GM23338 (cell line): ENCODE measurements around the gene GPRIN1. TPM values are rescaled to one million over a fixed set of nuclear protein-coding genes. Genes with fewer than 3 reads are reported as not detected.

Experiments
- ATAC-seq: fragments of 200-7000 bp; cut with Tn5 transposase; 3 replicates; pipeline ENCODE4 v1.9.1; 2020
- DNase-seq: peaks from one replicate; pipeline ENCODE4 v3.0.0-alpha.2; 2015; ENCODE audit warnings: low spot score
- H2AFZ ChIP-seq: fragments of 200-600 bp; sonication (generic); 2 replicates; pipeline ENCODE4 v1.8.0; 2016; ENCODE audit warnings: antibody characterized with exemption, mild to moderate bottlenecking, moderate library complexity
- H3F3A ChIP-seq: fragments of 200-600 bp; sonication (generic); replicated peaks from 2 replicates; pipeline ENCODE4 v1.8.0; 2017; ENCODE audit warnings: antibody characterized with exemption, mixed run types, low read depth
- H3K27ac ChIP-seq: fragments of 200-600 bp; sonication (generic); 2 replicates; pipeline ENCODE4 v1.6.1; 2016; ENCODE audit warnings: low read depth
- H3K27me3 ChIP-seq: fragments of 200-600 bp; sonication (generic); 2 replicates; pipeline ENCODE4 v1.8.0; 2016; ENCODE audit warnings: mild to moderate bottlenecking, mixed run types, moderate library complexity; ENCODE audit not compliant: insufficient read depth
- H3K36me3 ChIP-seq: fragments of 200-600 bp; sonication (generic); 2 replicates; pipeline ENCODE4 v1.8.0; 2016; ENCODE audit warnings: mild to moderate bottlenecking; ENCODE audit not compliant: insufficient read depth
- H3K4me1 ChIP-seq: fragments of 200-600 bp; sonication (generic); 2 replicates; pipeline ENCODE4 v1.8.0; 2016; ENCODE audit warnings: mild to moderate bottlenecking, moderate library complexity; ENCODE audit not compliant: insufficient read depth
- H3K4me2 ChIP-seq: fragments of 200-600 bp; sonication (generic); 2 replicates; pipeline ENCODE4 v1.7.1; 2017; ENCODE audit warnings: mixed run types
- H3K4me3 ChIP-seq: fragments of 200-600 bp; sonication (generic); 2 replicates; pipeline ENCODE4 v1.6.1; 2016; ENCODE audit warnings: mixed run types
- H3K79me2 ChIP-seq: fragments of 200-600 bp; sonication (generic); replicated peaks from 2 replicates; pipeline ENCODE4 v1.8.0; 2017; ENCODE audit warnings: mild to moderate bottlenecking; ENCODE audit not compliant: insufficient read depth
- H3K9me2 ChIP-seq: fragments of 200-600 bp; sonication (generic); 2 replicates; pipeline ENCODE4 v1.8.0; 2017; ENCODE audit not compliant: insufficient read depth
- H4K20me1 ChIP-seq: fragments of 200-600 bp; sonication (generic); replicated peaks from 2 replicates; pipeline ENCODE4 v1.8.0; 2017; ENCODE audit warnings: mild to moderate bottlenecking; ENCODE audit not compliant: insufficient read depth
- H3K27ac Mint-ChIP-seq: 2 replicates; pipeline ENCODE4 v1.8.0; 2020; ENCODE audit warnings: inconsistent platforms, mild to moderate bottlenecking, moderate library complexity, mixed read lengths
- H3K27me3 Mint-ChIP-seq: 3 replicates; pipeline ENCODE4 v1.8.0; 2022; ENCODE audit warnings: low read depth, mild to moderate bottlenecking, moderate library complexity, mixed read lengths, inconsistent platforms; ENCODE audit not compliant: insufficient read depth, poor library complexity
- H3K36me3 Mint-ChIP-seq: 3 replicates; pipeline ENCODE4 v1.8.0; 2021; ENCODE audit warnings: low read depth, mild to moderate bottlenecking, inconsistent platforms, moderate library complexity, mixed read lengths
- H3K4me1 Mint-ChIP-seq: 3 replicates; pipeline ENCODE4 v1.8.0; 2020; ENCODE audit warnings: mild to moderate bottlenecking, inconsistent platforms, mixed read lengths
- H3K4me3 Mint-ChIP-seq: 3 replicates; pipeline ENCODE4 v1.8.0; 2021; ENCODE audit warnings: moderate library complexity, mild to moderate bottlenecking, inconsistent platforms, mixed read lengths
- H3K9me3 Mint-ChIP-seq: 3 replicates; pipeline ENCODE4 v1.8.0; 2020; ENCODE audit warnings: moderate library complexity, mild to moderate bottlenecking, inconsistent platforms, mixed read lengths
- CREB1 ChIP-seq: fragments of 250-450 bp; sonication (Bioruptor Pico); IDR thresholded peaks from 2 replicates; pipeline ENCODE4 v1.5.0; 2020; ENCODE audit warnings: low read depth, mild to moderate bottlenecking, moderate library complexity
- CTCF ChIP-seq, 2 experiments: fragments of 200-600 bp in 1 of 2; sonication (generic) in 1 of 2; conservative IDR thresholded peaks; 2 replicates each; pipeline versions ENCODE4 v1.5.1 to v1.6.1; 2016 to 2017; ENCODE audit warnings: antibody characterized with exemption in 2 of 2, low read depth in 2 of 2, mild to moderate bottlenecking in 2 of 2, moderate library complexity in 1 of 2
- ETS1 ChIP-seq: IDR thresholded peaks from 2 replicates; pipeline ENCODE4 v1.6.1; 2016; ENCODE audit warnings: antibody characterized with exemption
- EZH2 ChIP-seq: fragments of 200-600 bp; sonication (generic); IDR thresholded peaks from one replicate; pipeline ENCODE4 v1.8.0; 2017; ENCODE audit warnings: antibody characterized with exemption, mild to moderate bottlenecking, low read depth; ENCODE audit not compliant: unreplicated experiment
- EZH2phosphoT487 ChIP-seq: fragments of 200-600 bp; sonication (generic); IDR thresholded peaks from one replicate; pipeline ENCODE4 v1.8.1; 2018; ENCODE audit warnings: antibody characterized with exemption; ENCODE audit not compliant: unreplicated experiment
- JUNB ChIP-seq: IDR thresholded peaks from one replicate; pipeline ENCODE4 v1.6.1; 2016; ENCODE audit warnings: antibody characterized with exemption; ENCODE audit not compliant: unreplicated experiment
- NANOG ChIP-seq: IDR thresholded peaks from 2 replicates; pipeline ENCODE4 v1.6.1; 2016; ENCODE audit warnings: antibody characterized with exemption, borderline replicate concordance
- REST ChIP-seq: IDR thresholded peaks from one replicate; pipeline ENCODE4 v1.6.1; 2018; ENCODE audit warnings: antibody characterized with exemption; ENCODE audit not compliant: unreplicated experiment
- STAT1 ChIP-seq: IDR thresholded peaks from one replicate; pipeline ENCODE4 v1.6.1; 2016; ENCODE audit warnings: antibody characterized with exemption; ENCODE audit not compliant: unreplicated experiment
- ZNF114 ChIP-seq: fragments of 250-450 bp; sonication (Bioruptor Pico); IDR thresholded peaks from 2 replicates; pipeline ENCODE4 v1.5.0; 2020; ENCODE audit warnings: mild to moderate bottlenecking, moderate library complexity
- ZNF331 ChIP-seq: fragments of 250-450 bp; sonication (Bioruptor Pico); IDR thresholded peaks from 2 replicates; pipeline ENCODE4 v1.5.0; 2020; ENCODE audit warnings: low read depth, mild to moderate bottlenecking, moderate library complexity
- ZNF462 ChIP-seq: fragments of 250-450 bp; sonication (Bioruptor Pico); IDR thresholded peaks from 2 replicates; pipeline ENCODE4 v1.5.0; 2020; ENCODE audit warnings: mild to moderate bottlenecking, moderate library complexity
- polyA plus RNA-seq: library from polyadenylated mRNA; unstranded; fragments of >200 nt; fragmentation: Nextera tagmentation; extraction: Ambion mirVana; gene quantifications from 2 replicates; pipeline ENCODE4 v1.2.1, GENCODE V29; 2016
- total RNA-seq: library from RNA; depleted of rRNA; stranded (reverse); fragments of >200 nt; shearing (Covaris generic); gene quantifications from 2 replicates; pipeline ENCODE4 v1.2.3, GENCODE V29; 2014

The GPRIN1 gene
- total and polyA plus RNA-seq, 2 experiments from 2014 or later = 3.8 to 14.6 TPM

GRCh38 chr5:176627582-176627981 is 17.6 kb upstream of the GPRIN1 start:
- no peak overlapping the region for H3K27ac ChIP-seq
- no peaks in the 10 kb centered on the region for H3K79me2 ChIP-seq
- H3K4me3 Mint-ChIP-seq = no peak overlapping the region; the same call in 2 of the 3 replicates
- H3K36me3 ChIP-seq = no peaks in the 10 kb centered on the region
- H3K4me1 Mint-ChIP-seq = peaks cover 32% of the 10 kb centered on the region
- H3K4me2 ChIP-seq = no peak overlapping the region
- H3K27ac Mint-ChIP-seq = no peak overlapping the region
- no peak for DNase-seq
- H3K4me1 ChIP-seq = peaks cover 15% of the 10 kb centered on the region
- H3K27me3 ChIP-seq = peaks cover 41% of the 10 kb centered on the region
- peaks cover 6% of the 10 kb centered on the region; the same call in 1 of the 2 replicates for H4K20me1 ChIP-seq
- H3K9me2 ChIP-seq = no peaks in the 10 kb centered on the region
- H3K4me3 ChIP-seq = no peak overlapping the region
- peaks cover 44% of the 10 kb centered on the region for H3K27me3 Mint-ChIP-seq
- no peaks in the 10 kb centered on the region for H3K36me3 Mint-ChIP-seq
- peaks cover 5% of the 10 kb centered on the region; the same call in 1 of the 2 replicates for H3F3A ChIP-seq
- peaks cover 2% of the 10 kb centered on the region; the same call in 1 of the 3 replicates for H3K9me3 Mint-ChIP-seq
- no peak overlapping the region for H2AFZ ChIP-seq
- TF ChIP-seq STAT1 (no peak), ETS1 (no peak), JUNB (no peak), EZH2 (no peak), EZH2phosphoT487 (no peak), CREB1 (CRISPR knock-in tag) (no peak), REST (no peak), ZNF462 (CRISPR knock-in tag) (no peak), NANOG (no peak), ZNF331 (CRISPR knock-in tag) (no peak), ZNF114 (CRISPR knock-in tag) (no peak), CTCF (conservative IDR thresholded peaks at IDR 0.05; ENCODE audit: low read depth in 2 of 2) (no peak)
- ATAC-seq = no peak
